Muscle of back (tissue), 11 donors: ENCODE data around the gene CHCT1. TPM values are rescaled to one million over a fixed set of nuclear protein-coding genes. Genes with fewer than 3 reads are reported as not detected.
"Not testable (repeated sequence)": the region's sequence is repeated elsewhere in the genome, so short reads cannot be mapped to it uniquely, and the experiment has no call there.

ENCODE experiments used
- DNase-seq, 3 donors: peaks; one replicate each; pipeline versions ENCODE4 v3.0.0 to v3.0.0-alpha.2; 2013
- polyA plus RNA-seq, 10 donors: library from polyadenylated mRNA; unstranded; fragments of 120-200 nt; gene quantifications; one replicate each; pipeline ENCODE4 v1.2.1, GENCODE V29; 2013; ENCODE audit not compliant: insufficient read length in 10 of 10

Gene CHCT1
- polyA plus RNA-seq, 10 donors, result 0.54 TPM; not detected in 9

- no peak for DNase-seq
Observed at GRCh38 chr17:60398227-60398959, 23.9 kb upstream of the CHCT1 start.

GRCh38 chr17:60401819-60402218 lies 20.5 kb upstream of the CHCT1 start:
- DNase-seq, result no peak

- DNase-seq, result no peak
Observed at GRCh38 chr17:60403523-60403810, 18.8 kb upstream of the CHCT1 start.

- peak in 1 of 3 donors; percentile 35 for DNase-seq
Observed at GRCh38 chr17:60403962-60404361, 18.3 kb upstream of the CHCT1 start.

GRCh38 chr17:60406887-60407286 lies 15.4 kb upstream of the CHCT1 start:
- no peak for DNase-seq

- no peak for DNase-seq
Observed at GRCh38 chr17:60410001-60410400, 12.3 kb upstream of the CHCT1 start.

- no peak for DNase-seq
Observed at GRCh38 chr17:60412701-60413100, 9.6 kb upstream of the CHCT1 start.

GRCh38 chr17:60415146-60415545 lies 7.1 kb upstream of the CHCT1 start:
- DNase-seq, result no peak

GRCh38 chr17:60416368-60416925 lies 5.8 kb upstream of the CHCT1 start:
- no peak for DNase-seq

- DNase-seq, result not testable (repeated sequence)
Observed at GRCh38 chr17:60419003-60419402, 3.3 kb upstream of the CHCT1 start.

- not testable (repeated sequence) for DNase-seq
Observed at GRCh38 chr17:60419875-60420274, 2.4 kb upstream of the CHCT1 start.

GRCh38 chr17:60421273-60422161 lies 772 bp upstream of the CHCT1 start:
- DNase-seq, result peak; percentile 52 to 89 (median 62)

- DNase-seq, result no peak
Observed at GRCh38 chr17:60423865-60424264, 1.6 kb downstream of the CHCT1 start.

- no peak for DNase-seq
Observed at GRCh38 chr17:60425626-60426025, 3.3 kb downstream of the CHCT1 start.

- no peak for DNase-seq
Observed at GRCh38 chr17:60426596-60426995, 4.3 kb downstream of the CHCT1 start.

- DNase-seq, result not testable (repeated sequence)
Observed at GRCh38 chr17:60428491-60428890, 6.2 kb downstream of the CHCT1 start.

GRCh38 chr17:60430561-60430960 lies 8.3 kb downstream of the CHCT1 start:
- DNase-seq, result not testable (repeated sequence)

- DNase-seq, result not testable (repeated sequence)
Observed at GRCh38 chr17:60433021-60433997, 11.0 kb downstream of the CHCT1 start.

GRCh38 chr17:60435244-60436167 lies 13.2 kb downstream of the CHCT1 start:
- peak; percentile 88 to 94 (median 89) for DNase-seq

- DNase-seq, result no peak
Observed at GRCh38 chr17:60436676-60437075, 14.4 kb downstream of the CHCT1 start.
